Trophoblast cell (in vitro differentiated cells and primary cell): Measurements from ENCODE around the gene RPRD2.

Source experiments
- DNase-seq, 2 donors: peaks; one replicate each; pipeline ENCODE4 v3.0.0-alpha.2; 2016
- H2AFZ ChIP-seq: 2 replicates; pipeline ENCODE4 v1.6.1; 2013; ENCODE audit warnings: low read length, moderate library complexity, mild to moderate bottlenecking; ENCODE audit not compliant: insufficient read depth, poor library complexity
- H2AK5ac ChIP-seq: 2 replicates; pipeline ENCODE4 v1.6.1; 2013; ENCODE audit warnings: mild to moderate bottlenecking, low read length
- H2BK120ac ChIP-seq: 2 replicates; pipeline ENCODE4 v1.6.1; 2013; ENCODE audit warnings: low read length, mild to moderate bottlenecking, moderate library complexity; ENCODE audit not compliant: insufficient read depth, poor library complexity
- H2BK12ac ChIP-seq: 2 replicates; pipeline ENCODE4 v1.6.1; 2013; ENCODE audit warnings: mild to moderate bottlenecking, low read length, moderate library complexity
- H2BK5ac ChIP-seq: 2 replicates; pipeline ENCODE4 v1.6.1; 2013; ENCODE audit warnings: low read length, low read depth, moderate library complexity, mild to moderate bottlenecking; ENCODE audit not compliant: poor library complexity
- H3K14ac ChIP-seq: 2 replicates; pipeline ENCODE4 v1.6.1; 2013; ENCODE audit warnings: mild to moderate bottlenecking, low read length
- H3K18ac ChIP-seq: 2 replicates; pipeline ENCODE4 v1.6.1; 2013; ENCODE audit warnings: mild to moderate bottlenecking, low read length
- H3K23ac ChIP-seq: 2 replicates; pipeline ENCODE4 v1.6.1; 2013; ENCODE audit warnings: low read length
- H3K27ac ChIP-seq: 2 replicates; pipeline ENCODE4 v1.5.1; 2013; ENCODE audit warnings: low read depth, mild to moderate bottlenecking, inconsistent platforms, low read length, moderate library complexity
- H3K27me3 ChIP-seq: 2 replicates; pipeline ENCODE4 v1.6.1; 2013; ENCODE audit warnings: inconsistent platforms, mild to moderate bottlenecking, low read length, moderate library complexity; ENCODE audit not compliant: insufficient read depth
- H3K36me3 ChIP-seq, 2 experiments: 1 replicate in 1 of 2; 2 replicates in 1 of 2; pipeline ENCODE4 v1.6.1; 2013; ENCODE audit warnings: low read length in 2 of 2, mild to moderate bottlenecking in 2 of 2, moderate library complexity in 1 of 2; ENCODE audit not compliant: insufficient read depth in 2 of 2, control insufficient read depth in 1 of 2
- H3K4ac ChIP-seq: 2 replicates; pipeline ENCODE4 v1.6.1; 2013; ENCODE audit warnings: low read depth, mild to moderate bottlenecking, low read length, moderate library complexity
- H3K4me1 ChIP-seq, 2 experiments: 1 replicate in 1 of 2; 2 replicates in 1 of 2; pipeline ENCODE4 v1.6.1; 2013; ENCODE audit warnings: low read length in 2 of 2, mild to moderate bottlenecking in 2 of 2, moderate library complexity in 1 of 2; ENCODE audit not compliant: insufficient read depth in 2 of 2, control insufficient read depth in 1 of 2
- H3K4me2 ChIP-seq: 2 replicates; pipeline ENCODE4 v1.6.1; 2013; ENCODE audit warnings: inconsistent platforms, mild to moderate bottlenecking, low read length, moderate library complexity
- H3K4me3 ChIP-seq: 2 replicates; pipeline ENCODE4 v1.5.1; 2013; ENCODE audit warnings: mild to moderate bottlenecking, low read depth, low read length, inconsistent platforms
- H3K79me1 ChIP-seq: one replicate; pipeline ENCODE4 v1.6.1; 2013; ENCODE audit warnings: low read length
- H3K79me2 ChIP-seq: 2 replicates; pipeline ENCODE4 v1.6.1; 2013; ENCODE audit warnings: low read length, mild to moderate bottlenecking; ENCODE audit not compliant: control insufficient read depth, insufficient read depth, poor library complexity
- H3K9ac ChIP-seq: 2 replicates; pipeline ENCODE4 v1.6.1; 2013; ENCODE audit warnings: mild to moderate bottlenecking, low read length
- H3K9me3 ChIP-seq: 2 replicates; pipeline ENCODE4 v1.6.1; 2013; ENCODE audit warnings: low read depth, mild to moderate bottlenecking, control low read depth, inconsistent platforms, low read length; ENCODE audit not compliant: insufficient read depth
- H4K12ac ChIP-seq: 2 replicates; pipeline ENCODE4 v1.6.1; 2013; ENCODE audit warnings: low read depth, mild to moderate bottlenecking, low read length, moderate library complexity
- H4K8ac ChIP-seq: 2 replicates; pipeline ENCODE4 v1.6.1; 2013; ENCODE audit warnings: low read depth, mild to moderate bottlenecking, low read length, moderate library complexity
- H4K91ac ChIP-seq: one replicate; pipeline ENCODE4 v1.6.1; 2013; ENCODE audit warnings: low read depth, mild to moderate bottlenecking, low read length, moderate library complexity
- WGBS: extraction: QIAGEN DNeasy Blood & Tissue Kit; methylation state at CpG from one replicate; pipeline ENCODE4 v1.1.7; 2013; ENCODE audit warnings: missing lambda C conversion rate; ENCODE audit not compliant: insufficient read length, insufficient coverage; ENCODE audit errors: extremely low coverage; 5-methylcytosine and 5-hydroxymethylcytosine counted together

RPRD2 gene

GRCh38 chr1:150486966-150487762, 123.2 kb downstream of the RPRD2 start, which contains the start of gene TARS2:
TARS2 (plus strand) TSS chr1:150487419; CDS start chr1:150487451, 32 bp downstream.
- Histone ChIP-seq H3K4ac (peak within 1 kb of the TSS; percentile 49), H2AFZ (peak within 1 kb of the TSS; percentile 73), H4K91ac (peak within 1 kb of the TSS; percentile 45), H3K36me3 (peaks cover 7 to 13% of the 10 kb centered on the region in 2 experiments), H3K27me3 (no peaks in the 10 kb centered on the region), H3K4me3 (peak within 1 kb of the TSS; percentile 86), H4K8ac (peak within 1 kb of the TSS; percentile 92), H4K12ac (peak within 1 kb of the TSS; percentile 92), H3K9me3 (no peaks in the 10 kb centered on the region), H2AK5ac (no peak within 1 kb of the TSS), H3K79me1 (peaks cover 4% of the 10 kb centered on the region), H2BK120ac (peak within 1 kb of the TSS; percentile 44), H3K27ac (no peak within 1 kb of the TSS), H3K14ac (peak within 1 kb of the TSS; percentile 27), H3K18ac (peak within 1 kb of the TSS; percentile 73), H3K79me2 (peaks cover 3% of the 10 kb centered on the region), H2BK12ac (no peak within 1 kb of the TSS), H3K4me1 (peaks cover 4 to 6% of the 10 kb centered on the region in 2 experiments), H3K4me2 (peak within 1 kb of the TSS; percentile 99), H2BK5ac (no peak within 1 kb of the TSS), H3K9ac (peak within 1 kb of the TSS; percentile 89), H3K23ac (no peak within 1 kb of the TSS)
- no CpG with 5 or more reads among the region's 30 CpGs for WGBS
- DNase-seq, result peak; percentile 98 to 99

GRCh38 chr1:150487763-150488115, 123.8 kb downstream of the RPRD2 start:
- peak overlapping the region; percentile 49 for H3K4ac ChIP-seq
- H4K91ac ChIP-seq, result peak overlapping the region; percentile 45
- H3K36me3 ChIP-seq, result peaks cover 13 to 17% of the 10 kb centered on the region in 2 experiments
- H4K8ac ChIP-seq, result peak overlapping the region; percentile 92
- peaks cover 4 to 6% of the 10 kb centered on the region in 2 experiments for H3K4me1 ChIP-seq
- peak overlapping the region; percentile 86 for H3K4me3 ChIP-seq
- no peaks in the 10 kb centered on the region for H3K9me3 ChIP-seq
- H2AK5ac ChIP-seq, result no peak overlapping the region
- peak overlapping the region; percentile 72 for H3K9ac ChIP-seq
- H2BK120ac ChIP-seq, result no peak overlapping the region
- H3K27ac ChIP-seq, result no peak overlapping the region
- DNase-seq, result no peak
- no peak overlapping the region for H3K23ac ChIP-seq
- H3K4me2 ChIP-seq, result peak overlapping the region; percentile 91
- H2BK5ac ChIP-seq, result no peak overlapping the region
- no peaks in the 10 kb centered on the region for H3K27me3 ChIP-seq
- WGBS, result no CpG with 5 or more reads among the region's 7 CpGs
- peaks cover 4% of the 10 kb centered on the region for H3K79me1 ChIP-seq
- peak overlapping the region; percentile 73 for H2AFZ ChIP-seq
- H2BK12ac ChIP-seq, result no peak overlapping the region
- peak overlapping the region; percentile 18 for H3K14ac ChIP-seq
- H4K12ac ChIP-seq, result peak overlapping the region; percentile 92
- peaks cover 3% of the 10 kb centered on the region for H3K79me2 ChIP-seq
- H3K18ac ChIP-seq, result peak overlapping the region; percentile 11

GRCh38 chr1:150493175-150493574, 129.2 kb downstream of the RPRD2 start:
- Histone ChIP-seq H2BK120ac (no peak overlapping the region), H4K8ac (no peak overlapping the region), H2BK5ac (no peak overlapping the region), H3K9me3 (no peaks in the 10 kb centered on the region), H3K4ac (no peak overlapping the region), H3K4me3 (no peak overlapping the region), H3K79me1 (no peaks in the 10 kb centered on the region), H3K23ac (no peak overlapping the region), H2BK12ac (no peak overlapping the region), H3K18ac (no peak overlapping the region), H3K27ac (no peak overlapping the region), H3K79me2 (no peaks in the 10 kb centered on the region), H3K36me3 (peaks cover 32 to 37% of the 10 kb centered on the region in 2 experiments), H3K14ac (no peak overlapping the region), H2AK5ac (no peak overlapping the region), H3K27me3 (no peaks in the 10 kb centered on the region), H3K4me2 (no peak overlapping the region), H3K9ac (peak overlapping the region; percentile 25), H3K4me1 (peaks cover 0 to under 1% of the 10 kb centered on the region in 2 experiments), H2AFZ (no peak overlapping the region), H4K12ac (no peak overlapping the region), H4K91ac (no peak overlapping the region)
- no CpG with 5 or more reads among the region's 8 CpGs for WGBS
- no peak for DNase-seq

GRCh38 chr1:150498342-150498741, 134.4 kb downstream of the RPRD2 start:
- H3K27me3 ChIP-seq, result no peaks in the 10 kb centered on the region
- no peak overlapping the region for H4K12ac ChIP-seq
- H3K4me2 ChIP-seq, result no peak overlapping the region
- H3K79me2 ChIP-seq, result no peaks in the 10 kb centered on the region
- H4K8ac ChIP-seq, result no peak overlapping the region
- no peak overlapping the region for H3K27ac ChIP-seq
- H2BK12ac ChIP-seq, result no peak overlapping the region
- no peak overlapping the region for H4K91ac ChIP-seq
- H2BK120ac ChIP-seq, result no peak overlapping the region
- no peaks in the 10 kb centered on the region for H3K79me1 ChIP-seq
- no peak overlapping the region for H3K9ac ChIP-seq
- no peaks in the 10 kb centered on the region for H3K9me3 ChIP-seq
- no peaks in the 10 kb centered on the region for H3K4me1 ChIP-seq
- H2AFZ ChIP-seq, result no peak overlapping the region
- WGBS, result no CpG with 5 or more reads among the region's 10 CpGs
- DNase-seq, result no peak
- H3K4ac ChIP-seq, result no peak overlapping the region
- H3K36me3 ChIP-seq, result peaks cover 26 to 34% of the 10 kb centered on the region in 2 experiments
- H3K23ac ChIP-seq, result no peak overlapping the region
- H2AK5ac ChIP-seq, result no peak overlapping the region
- no peak overlapping the region for H2BK5ac ChIP-seq
- H3K14ac ChIP-seq, result no peak overlapping the region
- no peak overlapping the region for H3K4me3 ChIP-seq
- H3K18ac ChIP-seq, result no peak overlapping the region
